CD14-positive monocyte (primary cell): ENCODE results near the gene SCAMP4. TPM values are rescaled to one million over a fixed set of nuclear protein-coding genes. Genes with fewer than 3 reads are reported as not detected.

Experiments
- DNase-seq, 3 donors: peaks; one replicate each; pipeline ENCODE4 v3.0.0-alpha.2; 2011 to 2022
- H2AFZ ChIP-seq: 2 replicates; pipeline ENCODE4 v1.6.0; 2012; ENCODE audit warnings: mild to moderate bottlenecking, low read depth, low read length, inconsistent platforms; ENCODE audit not compliant: insufficient read depth, poor library complexity, severe bottlenecking
- H3K27ac ChIP-seq, 2 donors: 1 replicate in 1 of 2; 2 replicates in 1 of 2; pipeline ENCODE4 v1.5.1; 2012 to 2013; ENCODE audit warnings: low read length in 2 of 2, control low read depth in 1 of 2, inconsistent platforms in 1 of 2, low read depth in 1 of 2, mild to moderate bottlenecking in 1 of 2
- H3K27me3 ChIP-seq, 2 donors: one replicate each; pipeline versions ENCODE4 v1.6.0 to v1.6.1; 2011 to 2013; ENCODE audit warnings: low read length in 2 of 2; ENCODE audit not compliant: control insufficient read depth in 2 of 2, insufficient read depth in 2 of 2
- H3K36me3 ChIP-seq, 2 donors: replicated peaks in 1 of 2; 1 replicate in 1 of 2; 2 replicates in 1 of 2; pipeline versions ENCODE4 v1.5.1 to v1.6.1; 2012 to 2013; ENCODE audit warnings: low read length in 2 of 2, control low read depth in 1 of 2, inconsistent platforms in 1 of 2, mild to moderate bottlenecking in 1 of 2; ENCODE audit not compliant: insufficient read depth in 2 of 2, control insufficient read depth in 1 of 2
- H3K4me1 ChIP-seq, 2 donors: 1 replicate in 1 of 2; 2 replicates in 1 of 2; pipeline versions ENCODE4 v1.5.1 to v1.6.1; 2012 to 2013; ENCODE audit warnings: low read length in 2 of 2, control low read depth in 1 of 2, inconsistent platforms in 1 of 2, mild to moderate bottlenecking in 1 of 2, moderate library complexity in 1 of 2; ENCODE audit not compliant: insufficient read depth in 2 of 2, control insufficient read depth in 1 of 2
- H3K4me2 ChIP-seq: replicated peaks from 2 replicates; pipeline ENCODE3; 2012; ENCODE audit warnings: low read length, moderate library complexity, mild to moderate bottlenecking; ENCODE audit not compliant: poor library complexity, severe bottlenecking; ENCODE audit errors: extremely low read depth
- H3K4me3 ChIP-seq, 3 experiments: fragments of 200-600 bp in 1 of 3; sonication (generic) in 1 of 3; replicated peaks in 1 of 3; 1 replicate in 2 of 3; 2 replicates in 1 of 3; pipeline ENCODE4 v1.5.1; 2011 to 2013; ENCODE audit warnings: low read length in 3 of 3, mild to moderate bottlenecking in 3 of 3, control low read depth in 2 of 3, low read depth in 2 of 3, inconsistent platforms in 1 of 3, moderate library complexity in 1 of 3
- H3K79me2 ChIP-seq: 2 replicates; pipeline ENCODE4 v1.6.0; 2012; ENCODE audit warnings: mild to moderate bottlenecking, control low read depth, inconsistent platforms, low read length, moderate library complexity; ENCODE audit not compliant: insufficient read depth
- H3K9ac ChIP-seq: 2 replicates; pipeline ENCODE4 v1.6.0; 2017; ENCODE audit warnings: low read length, mild to moderate bottlenecking; ENCODE audit not compliant: insufficient read depth, poor library complexity, severe bottlenecking
- H3K9me3 ChIP-seq, 2 donors: replicated peaks in 1 of 2; 1 replicate in 1 of 2; 2 replicates in 1 of 2; pipeline versions ENCODE4 v1.5.1 to v1.6.1; 2012 to 2013; ENCODE audit warnings: low read length in 2 of 2, control low read depth in 1 of 2; ENCODE audit not compliant: control insufficient read depth in 1 of 2, insufficient read depth in 1 of 2
- H4K20me1 ChIP-seq: 2 replicates; pipeline ENCODE4 v1.6.0; 2012; ENCODE audit warnings: mild to moderate bottlenecking, low read length, control low read depth, moderate library complexity; ENCODE audit not compliant: insufficient read depth
- H3K27ac Mint-ChIP-seq, 7 donors: one replicate each; pipeline ENCODE4 v1.8.0; 2020; ENCODE audit warnings: mild to moderate bottlenecking in 7 of 7, mixed read lengths in 7 of 7, moderate library complexity in 6 of 7, inconsistent platforms in 2 of 7
- H3K27me3 Mint-ChIP-seq, 3 donors: one replicate each; pipeline ENCODE4 v1.8.0; 2021 to 2022; ENCODE audit warnings: low read depth in 3 of 3, mild to moderate bottlenecking in 3 of 3, mixed read lengths in 3 of 3, moderate library complexity in 3 of 3, inconsistent platforms in 1 of 3
- H3K36me3 Mint-ChIP-seq, 2 donors: one replicate each; pipeline ENCODE4 v1.8.0; 2020; ENCODE audit warnings: mixed read lengths in 2 of 2, inconsistent platforms in 1 of 2, mild to moderate bottlenecking in 1 of 2
- H3K4me1 Mint-ChIP-seq: one replicate; pipeline ENCODE4 v1.8.0; 2020; ENCODE audit warnings: mild to moderate bottlenecking, mixed read lengths
- H3K4me3 Mint-ChIP-seq, 2 donors: one replicate each; pipeline ENCODE4 v1.8.0; 2020; ENCODE audit warnings: mild to moderate bottlenecking in 2 of 2, mixed read lengths in 2 of 2, moderate library complexity in 1 of 2
- H3K9me3 Mint-ChIP-seq, 7 donors: one replicate each; pipeline ENCODE4 v1.8.0; 2020 to 2022; ENCODE audit warnings: mixed read lengths in 7 of 7, mild to moderate bottlenecking in 6 of 7, moderate library complexity in 6 of 7, inconsistent platforms in 2 of 7
- WGBS: methylation state at CpG from one replicate; pipeline ENCODE4 v1.1.5; 2013; ENCODE audit warnings: missing lambda C conversion rate; ENCODE audit not compliant: insufficient coverage; 5-methylcytosine and 5-hydroxymethylcytosine counted together
- intact Hi-C, 2 donors: fragments of 100-400 bp; cut with micrococcal nuclease; formaldehyde crosslinking; loops; one replicate each; pipeline versions ENCODE4 v1.15.0 to v1.15.1; 2023
- polyA plus RNA-seq, 3 donors: library from polyadenylated mRNA; depleted of rRNA in 1 of 3; unstranded in 2 of 3; stranded (reverse) in 1 of 3; fragments of 300-500 nt in 2 of 3; fragments of >200 nt in 1 of 3; fragmentation: Illumina TruSeq in 2 of 3; gene quantifications; 1 replicate in 2 of 3; 2 replicates in 1 of 3; pipeline ENCODE4 v1.2.3, GENCODE V29; 2012 to 2021
- TF ChIP-seq, protein P1 (sequence below): fragments of 200-600 bp; IDR thresholded peaks from one replicate; pipeline ENCODE4 v1.8.0; 2022; ENCODE audit warnings: antibody characterized with exemption, mild to moderate bottlenecking

The SCAMP4 gene
- polyA plus RNA-seq, 3 donors: 11.9 to 39.4 (median 15.4) TPM

DNA sequence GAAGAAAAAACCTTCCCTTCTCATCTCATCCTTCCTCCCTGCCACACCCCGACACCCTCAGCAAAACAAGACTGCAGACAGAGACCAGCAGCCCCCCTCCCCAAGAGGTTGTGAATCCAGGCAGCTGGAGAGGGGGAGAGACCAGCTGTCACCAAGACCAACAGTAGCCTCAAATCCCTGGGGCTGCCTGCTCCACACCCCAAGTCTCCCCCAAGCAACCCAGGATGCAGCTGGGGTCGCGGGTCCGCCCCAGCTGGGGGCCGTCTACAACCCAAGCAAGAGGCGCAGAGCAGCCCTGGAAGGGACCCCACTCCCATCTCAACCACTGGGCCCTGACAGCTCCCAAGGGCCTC, 48.9 kb upstream of the SCAMP4 start:
- Histone ChIP-seq H3K36me3 (peaks cover 0 to 2% of the 10 kb centered on the region in 2 donors), H3K9ac (peak overlapping the region; percentile 89), H3K4me1 (peaks cover 84 to 97% of the 10 kb centered on the region in 2 donors), H3K27ac (peak overlapping the region; percentile 86 to 92), H3K4me3 (peak overlapping the region; percentile 38 to 97 (median 84)), H3K4me2 (peak overlapping the region; percentile 92), H4K20me1 (peaks cover 85% of the 10 kb centered on the region), H3K27me3 (no peaks in the 10 kb centered on the region), H3K79me2 (peaks cover 99% of the 10 kb centered on the region), H2AFZ (peak overlapping the region; percentile 58), H3K9me3 (no peaks in the 10 kb centered on the region)
- peaks cover under 1% of the 10 kb centered on the region in 2 donors for H3K36me3 Mint-ChIP-seq
- 0% methylated on average over 5 of the region's 6 CpGs for WGBS
- H3K4me3 Mint-ChIP-seq: peak overlapping the region; percentile 81 to 90
- peaks cover 61% of the 10 kb centered on the region for H3K4me1 Mint-ChIP-seq
- intact Hi-C loops: no loop called here
- H3K27ac Mint-ChIP-seq: peak overlapping the region; percentile 92 to 96 (median 94)
- peaks cover 4 to 9% (median 6%) of the 10 kb centered on the region in 3 donors for H3K27me3 Mint-ChIP-seq
- H3K9me3 Mint-ChIP-seq: no peaks in the 10 kb centered on the region
- no peak for DNase-seq
- TF ChIP-seq, protein P1, sequence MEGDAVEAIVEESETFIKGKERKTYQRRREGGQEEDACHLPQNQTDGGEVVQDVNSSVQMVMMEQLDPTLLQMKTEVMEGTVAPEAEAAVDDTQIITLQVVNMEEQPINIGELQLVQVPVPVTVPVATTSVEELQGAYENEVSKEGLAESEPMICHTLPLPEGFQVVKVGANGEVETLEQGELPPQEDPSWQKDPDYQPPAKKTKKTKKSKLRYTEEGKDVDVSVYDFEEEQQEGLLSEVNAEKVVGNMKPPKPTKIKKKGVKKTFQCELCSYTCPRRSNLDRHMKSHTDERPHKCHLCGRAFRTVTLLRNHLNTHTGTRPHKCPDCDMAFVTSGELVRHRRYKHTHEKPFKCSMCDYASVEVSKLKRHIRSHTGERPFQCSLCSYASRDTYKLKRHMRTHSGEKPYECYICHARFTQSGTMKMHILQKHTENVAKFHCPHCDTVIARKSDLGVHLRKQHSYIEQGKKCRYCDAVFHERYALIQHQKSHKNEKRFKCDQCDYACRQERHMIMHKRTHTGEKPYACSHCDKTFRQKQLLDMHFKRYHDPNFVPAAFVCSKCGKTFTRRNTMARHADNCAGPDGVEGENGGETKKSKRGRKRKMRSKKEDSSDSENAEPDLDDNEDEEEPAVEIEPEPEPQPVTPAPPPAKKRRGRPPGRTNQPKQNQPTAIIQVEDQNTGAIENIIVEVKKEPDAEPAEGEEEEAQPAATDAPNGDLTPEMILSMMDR: no peak

DNA sequence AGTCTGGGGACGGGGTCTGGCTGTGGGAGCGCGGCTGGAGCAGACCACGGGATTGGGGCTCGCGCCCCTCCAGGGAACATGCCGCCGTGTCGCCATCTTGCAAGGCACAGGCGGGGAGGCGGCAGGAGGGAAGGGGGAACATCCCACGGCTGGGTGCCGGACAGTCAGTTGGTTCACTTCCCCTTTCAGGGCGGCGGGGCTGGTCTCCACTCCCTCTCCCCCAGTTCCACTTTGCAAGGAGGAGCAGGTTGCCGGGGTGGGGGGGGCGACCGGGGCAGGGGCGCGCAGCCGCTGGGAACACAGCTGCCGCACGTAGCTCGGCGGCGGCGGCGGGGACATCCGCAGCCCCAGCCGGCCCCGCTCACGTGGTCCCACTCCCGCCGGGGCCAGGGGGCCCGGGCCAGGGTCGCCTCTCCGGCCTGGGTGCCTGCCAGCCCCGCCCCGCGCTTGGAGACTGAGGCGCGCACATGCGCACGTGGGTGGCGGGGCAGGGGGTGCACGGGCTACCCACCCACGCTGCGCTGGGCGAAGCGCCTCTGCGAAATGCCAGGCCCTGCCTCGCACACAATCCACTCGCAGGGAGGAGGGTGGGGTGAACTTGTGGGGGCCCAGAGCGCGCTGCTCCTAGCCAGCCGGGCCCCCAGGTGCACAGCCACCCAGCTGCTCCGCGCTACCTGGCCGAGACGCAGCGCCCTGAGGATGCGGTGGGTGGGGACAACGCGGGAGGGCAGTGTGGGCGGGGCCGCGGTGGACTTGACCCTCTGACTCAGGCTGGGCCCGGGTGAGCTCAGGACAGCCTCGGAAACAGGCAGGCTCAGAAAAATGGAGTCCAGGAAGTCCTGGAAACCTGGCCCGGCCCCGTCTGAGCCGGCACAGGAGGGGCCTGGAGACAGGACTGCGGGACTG, 48.2 kb upstream of the SCAMP4 start:
- peak; percentile 90 to 93 (median 90) for DNase-seq
- Mint-ChIP-seq H3K27me3 (peaks cover 4 to 9% (median 5%) of the 10 kb centered on the region in 3 donors), H3K4me1 (peaks cover 67% of the 10 kb centered on the region), H3K27ac (peak overlapping the region; percentile 92 to 96 (median 94)), H3K9me3 (no peaks in the 10 kb centered on the region), H3K4me3 (peak overlapping the region; percentile 81 to 90), H3K36me3 (no peaks in the 10 kb centered on the region)
- Histone ChIP-seq H3K27me3 (no peaks in the 10 kb centered on the region), H3K4me3 (peak overlapping the region; percentile 38 to 97 (median 84)), H3K27ac (peak overlapping the region; percentile 86 to 92), H2AFZ (peak overlapping the region; percentile 58), H3K4me2 (peak overlapping the region; percentile 92), H3K9ac (peak overlapping the region; percentile 89), H3K36me3 (peaks cover 0 to 2% of the 10 kb centered on the region in 2 donors), H3K9me3 (no peaks in the 10 kb centered on the region), H4K20me1 (peaks cover 85% of the 10 kb centered on the region), H3K79me2 (peaks cover 99% of the 10 kb centered on the region), H3K4me1 (peaks cover 88 to 97% of the 10 kb centered on the region in 2 donors)
- WGBS: 0% methylated on average over 57 of the region's 73 CpGs
- TF ChIP-seq, protein P1: no peak
- intact Hi-C loops: no loop called here
